ENCODE data around the gene MOGAT1. TPM values are rescaled to one million over a fixed set of nuclear protein-coding genes. Genes with fewer than 3 reads are reported as not detected.

Gene MOGAT1
- polyA plus RNA-seq, 1 of the 3 experiments (the other 2 are of a cell fraction) = not detected

DNA sequence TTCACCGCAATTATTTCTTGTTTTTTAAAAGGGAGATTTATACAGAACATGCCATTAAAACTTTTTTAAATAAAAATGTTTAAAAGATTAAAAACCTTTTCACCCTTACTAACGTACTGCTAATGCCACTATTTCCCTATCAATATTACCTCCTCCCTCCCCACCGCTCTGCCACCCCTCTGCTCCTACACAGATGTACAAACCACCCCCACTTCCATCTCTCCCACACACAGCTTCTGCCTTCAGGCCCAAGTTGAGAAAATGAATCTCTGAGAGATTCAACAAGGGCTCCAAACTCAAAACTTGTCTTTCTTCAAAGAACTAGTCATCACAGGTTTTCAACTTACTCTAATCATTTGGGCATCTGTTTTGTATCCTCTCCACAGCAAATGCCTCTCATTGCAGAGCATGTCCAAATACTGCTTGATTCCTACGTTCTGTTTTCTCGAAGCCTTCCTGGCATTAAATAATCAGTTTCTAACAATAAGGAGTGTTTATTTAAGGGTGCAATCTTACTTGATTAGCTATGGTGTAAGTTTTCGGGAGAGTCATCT lies 47.6 kb upstream of the MOGAT1 start (continued):
- TF ChIP-seq NRF1 (IDR thresholded peaks at IDR 0.05; ENCODE audit: low read depth, low read length) (no peak), YY1 (IDR thresholded peaks at IDR 0.05; ENCODE audit: low read depth) (no peak), GABPA (IDR thresholded peaks at IDR 0.05; ENCODE audit: low read depth) (no peak), MXI1 (IDR thresholded peaks at IDR 0.05; ENCODE audit: low read depth, low read length) (no peak), TEAD4 (IDR thresholded peaks at IDR 0.05; ENCODE audit: borderline replicate concordance, insufficient read depth) (no peak), EZH2phosphoT487 (IDR thresholded peaks at IDR 0.05; ENCODE audit: borderline replicate concordance, low read depth) (no peak)
- TF ChIP-seq, protein P1, sequence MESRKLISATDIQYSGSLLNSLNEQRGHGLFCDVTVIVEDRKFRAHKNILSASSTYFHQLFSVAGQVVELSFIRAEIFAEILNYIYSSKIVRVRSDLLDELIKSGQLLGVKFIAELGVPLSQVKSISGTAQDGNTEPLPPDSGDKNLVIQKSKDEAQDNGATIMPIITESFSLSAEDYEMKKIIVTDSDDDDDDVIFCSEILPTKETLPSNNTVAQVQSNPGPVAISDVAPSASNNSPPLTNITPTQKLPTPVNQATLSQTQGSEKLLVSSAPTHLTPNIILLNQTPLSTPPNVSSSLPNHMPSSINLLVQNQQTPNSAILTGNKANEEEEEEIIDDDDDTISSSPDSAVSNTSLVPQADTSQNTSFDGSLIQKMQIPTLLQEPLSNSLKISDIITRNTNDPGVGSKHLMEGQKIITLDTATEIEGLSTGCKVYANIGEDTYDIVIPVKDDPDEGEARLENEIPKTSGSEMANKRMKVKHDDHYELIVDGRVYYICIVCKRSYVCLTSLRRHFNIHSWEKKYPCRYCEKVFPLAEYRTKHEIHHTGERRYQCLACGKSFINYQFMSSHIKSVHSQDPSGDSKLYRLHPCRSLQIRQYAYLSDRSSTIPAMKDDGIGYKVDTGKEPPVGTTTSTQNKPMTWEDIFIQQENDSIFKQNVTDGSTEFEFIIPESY (IDR thresholded peaks at IDR 0.05; ENCODE audit: borderline replicate concordance, low read depth) = no peak
- TF ChIP-seq, protein P2, sequence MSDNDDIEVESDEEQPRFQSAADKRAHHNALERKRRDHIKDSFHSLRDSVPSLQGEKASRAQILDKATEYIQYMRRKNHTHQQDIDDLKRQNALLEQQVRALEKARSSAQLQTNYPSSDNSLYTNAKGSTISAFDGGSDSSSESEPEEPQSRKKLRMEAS (IDR thresholded peaks at IDR 0.05; ENCODE audit: low read depth) = no peak

DNA sequence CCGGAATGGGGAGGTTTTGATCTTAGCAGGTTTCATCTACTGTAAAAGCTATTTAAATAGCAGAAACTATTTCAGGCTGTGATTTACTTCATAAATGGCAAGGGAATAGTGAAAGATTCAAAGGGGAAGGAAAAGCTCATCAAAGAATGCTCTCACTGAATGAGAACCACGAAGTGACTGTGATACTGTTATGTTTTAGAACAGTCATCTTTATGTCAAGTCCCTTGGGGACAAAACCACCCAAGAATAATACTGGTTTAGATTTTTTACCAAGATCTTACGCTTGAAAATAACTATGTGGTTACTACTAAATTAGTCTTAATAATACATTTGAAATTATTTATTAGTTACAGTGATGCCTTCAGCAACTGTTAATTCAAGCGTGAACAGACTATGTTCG lies 43.7 kb upstream of the MOGAT1 start:
- peaks cover 60 to 84% of the 10 kb centered on the region in 2 experiments for H3K36me3 ChIP-seq (replicated peaks in 1 of 2; ENCODE audit: control insufficient read depth in 1 of 2, insufficient read depth in 2 of 2, low read length in 1 of 2)
- no peaks in the 10 kb centered on the region for H3K4me1 ChIP-seq (ENCODE audit: control insufficient read depth in 1 of 2, insufficient read depth in 2 of 2, low read depth in 1 of 2, low read length in 1 of 2)
- DNase-seq = no peak
- no peak for TF ChIP-seq POLR2AphosphoS5 (IDR thresholded peaks at IDR 0.05; ENCODE audit: low read depth, low read length)
- no peak for TF ChIP-seq MEF2A (IDR thresholded peaks at IDR 0.05; ENCODE audit: borderline replicate concordance, low read depth)
- TF ChIP-seq FOXJ3 (CRISPR knock-in tag; IDR thresholded peaks at IDR 0.05) = no peak
- no peak for TF ChIP-seq TCF12 (IDR thresholded peaks at IDR 0.05)
- TF ChIP-seq FOXM1 (IDR thresholded peaks at IDR 0.05; ENCODE audit: low read depth) = no peak
- no peaks in the 10 kb centered on the region for H4K20me1 ChIP-seq (ENCODE audit: insufficient read depth)
- no peaks in the 10 kb centered on the region for H3K27me3 ChIP-seq (ENCODE audit: insufficient read depth)
- H3K9me2 ChIP-seq = no peaks in the 10 kb centered on the region
- ChIA-PET CTCF (no interaction called here), POLR2A (no interaction called here)
- H3F3A ChIP-seq (replicated peaks; ENCODE audit: insufficient read depth) = no peaks in the 10 kb centered on the region
- no peak overlapping the region for H3K4me3 ChIP-seq (ENCODE audit: low read depth in 2 of 2, low read length in 1 of 2)
- H3K9me3 ChIP-seq = no peaks in the 10 kb centered on the region
- H3K79me2 ChIP-seq (ENCODE audit: insufficient read depth) = no peaks in the 10 kb centered on the region
- H2AFZ ChIP-seq (ENCODE audit: low read depth) = no peak overlapping the region
- no peak overlapping the region for H3K4me2 ChIP-seq
- no peak overlapping the region for H3K27ac ChIP-seq (ENCODE audit: low read depth in 2 of 2, low read length in 1 of 2)
- WGBS (ENCODE audit: low lambda C conversion rate) = 93% methylated on average over 5 of the region's 5 CpGs
- H3K9ac ChIP-seq = no peak overlapping the region

DNA sequence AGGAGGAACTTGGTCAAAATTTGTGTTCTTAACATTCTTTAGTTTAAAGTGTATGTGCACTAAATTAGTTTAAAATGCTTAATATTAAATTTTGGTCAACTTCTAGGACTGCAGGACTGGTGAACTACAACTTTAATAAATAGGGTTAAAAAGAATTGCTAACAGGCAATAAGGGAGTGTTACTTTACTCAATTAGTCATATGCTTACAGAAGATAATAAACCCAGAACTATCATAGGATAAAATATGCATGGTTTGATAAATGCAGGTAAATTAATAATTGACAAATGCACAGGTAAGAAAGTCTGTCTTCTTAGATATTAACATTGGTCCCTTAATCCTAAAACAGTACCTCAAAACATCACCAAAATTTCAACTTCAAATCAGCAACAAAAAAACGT lies 36.2 kb upstream of the MOGAT1 start:
- Histone ChIP-seq H3K27ac (ENCODE audit: low read depth in 2 of 2, low read length in 1 of 2) (no peak overlapping the region), H3F3A (replicated peaks; ENCODE audit: insufficient read depth) (no peaks in the 10 kb centered on the region), H3K9ac (no peak overlapping the region), H2AFZ (ENCODE audit: low read depth) (no peak overlapping the region), H3K9me2 (no peaks in the 10 kb centered on the region; the same call in 1 of the 2 replicates), H4K20me1 (ENCODE audit: insufficient read depth) (no peaks in the 10 kb centered on the region), H3K36me3 (replicated peaks in 1 of 2; ENCODE audit: control insufficient read depth in 1 of 2, insufficient read depth in 2 of 2, low read length in 1 of 2) (peaks cover 77 to 82% of the 10 kb centered on the region in 2 experiments), H3K4me2 (no peak overlapping the region), H3K79me2 (ENCODE audit: insufficient read depth) (no peaks in the 10 kb centered on the region), H3K4me3 (ENCODE audit: low read depth in 2 of 2, low read length in 1 of 2) (no peak overlapping the region), H3K9me3 (peaks cover 5% of the 10 kb centered on the region; the same call in 1 of the 2 replicates), H3K27me3 (ENCODE audit: insufficient read depth) (no peaks in the 10 kb centered on the region), H3K4me1 (ENCODE audit: control insufficient read depth in 1 of 2, insufficient read depth in 2 of 2, low read depth in 1 of 2, low read length in 1 of 2) (no peaks in the 10 kb centered on the region)
- 96% methylated on average over 1 of the region's 1 CpG for WGBS (ENCODE audit: low lambda C conversion rate)
- TF ChIP-seq NRF1 (IDR thresholded peaks at IDR 0.05; ENCODE audit: low read depth, low read length) (no peak), POLR2AphosphoS5 (IDR thresholded peaks at IDR 0.05; ENCODE audit: low read depth, low read length) (no peak), FOXM1 (IDR thresholded peaks at IDR 0.05; ENCODE audit: low read depth) (no peak), RXRA (IDR thresholded peaks at IDR 0.05; ENCODE audit: borderline replicate concordance, low read depth) (no peak), SMC3 (IDR thresholded peaks at IDR 0.05; ENCODE audit: low read depth, low read length) (no peak), EP300 (IDR thresholded peaks at IDR 0.05; ENCODE audit: borderline replicate concordance in 1 of 2, low read depth in 1 of 2, low read length in 1 of 2) (no peak)
- POLR2A ChIA-PET = no interaction called here
- DNase-seq = no peak
- CTCF ChIA-PET = interaction anchor here (0.8 to 2.2 kb wide), 2 partner anchors 19 to 25 kb away, joined by 3 to 4 read pairs; no protein-coding TSS in a partner anchor

All from SK-N-SH (cell line).